GM13976 (cell line): ENCODE results near the gene REXO2.

Experiments used
- DNase-seq: peaks from one replicate; pipeline ENCODE4 v3.0.0; 2012; ENCODE audit warnings: low spot score
- CTCF ChIP-seq: IDR thresholded peaks from 2 replicates; pipeline ENCODE4 v1.5.1; 2012; ENCODE audit warnings: borderline replicate concordance, mild to moderate bottlenecking; ENCODE audit not compliant: insufficient read depth; ENCODE audit errors: extremely low read depth, missing control alignments, control extremely low read depth
- in situ Hi-C: fragments of 300-500 bp; cut with MboI; formaldehyde crosslinking; loops from one replicate; pipeline ENCODE4 v1.12.0; 2022; ENCODE audit warnings: low sequenced_read_pairs, mixed read lengths, inconsistent platforms; ENCODE audit not compliant: unreplicated experiment

Gene REXO2

GRCh38 chr11:114439229-114440120 is at the start of gene REXO2:
Gene REXO2 (plus strand): TSS chr11:114439467. CDS start chr11:114439529, 62 bp downstream.
- DNase-seq = peak; percentile 95
- in situ Hi-C loops = no loop called here
- TF ChIP-seq CTCF = peak; percentile 23

DNA sequence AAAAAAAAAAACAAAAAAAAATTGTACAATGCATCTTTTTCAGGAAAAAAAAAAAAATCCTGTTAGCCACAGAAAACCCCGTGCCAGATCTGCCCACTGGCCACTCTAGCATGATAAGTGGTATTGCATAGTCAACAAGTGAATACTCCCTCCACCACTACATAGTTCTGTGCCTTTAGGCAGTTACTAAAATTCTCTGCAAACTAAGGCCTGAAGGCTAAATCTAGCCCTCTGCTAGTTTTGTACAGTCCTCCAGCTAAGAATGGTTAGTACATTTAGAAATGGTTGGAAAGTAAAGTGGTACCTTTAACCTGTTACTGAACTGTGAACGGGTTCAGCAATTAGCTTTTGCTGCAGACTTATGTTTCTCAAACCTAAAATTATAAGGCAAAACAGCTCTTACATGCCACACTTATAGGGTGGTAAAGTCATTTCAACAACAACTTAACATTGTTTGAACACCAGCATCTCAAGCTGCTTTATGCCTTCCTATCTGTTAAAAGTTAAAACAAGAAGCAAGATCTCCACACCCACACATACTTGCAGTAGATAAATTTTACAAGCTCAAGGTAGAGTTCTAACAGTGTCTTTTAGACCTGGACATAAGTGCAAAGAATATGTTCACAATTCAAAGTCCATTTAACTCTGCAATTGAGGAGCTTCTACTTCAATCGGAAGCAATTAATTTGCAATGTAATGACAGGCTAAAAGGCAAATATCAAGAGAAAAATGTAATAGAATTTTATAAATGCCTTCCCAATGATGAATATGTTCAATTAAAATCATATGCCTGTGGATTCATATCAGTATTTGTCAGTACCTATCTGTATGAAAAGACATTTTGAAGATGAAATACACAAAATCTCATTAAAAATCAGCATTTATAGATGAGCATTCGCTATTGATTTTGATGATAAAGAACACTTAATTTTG is 46.3 kb upstream of the REXO2 start:
- in situ Hi-C loops = no loop called here
- no peak for DNase-seq
- TF ChIP-seq CTCF = no peak

DNA sequence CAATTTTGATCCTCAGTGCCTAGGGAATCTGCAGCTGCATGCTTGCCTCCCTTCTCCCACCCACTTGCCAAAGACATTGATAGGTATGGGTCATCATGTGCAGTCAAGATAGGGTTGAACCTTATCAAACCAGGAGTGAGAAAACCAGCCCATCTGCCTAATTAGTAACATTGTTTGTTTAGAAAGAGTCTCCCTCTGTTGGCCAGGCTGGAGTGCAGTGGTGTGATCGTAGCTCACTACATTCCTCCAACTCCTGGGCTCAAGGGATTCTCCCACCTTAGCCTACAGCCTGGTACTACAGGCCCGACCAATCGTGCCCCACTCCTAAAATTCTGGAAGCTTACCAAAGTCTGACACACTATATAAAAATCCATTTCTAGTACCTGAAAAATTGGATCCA is 43.5 kb upstream of the REXO2 start:
- no peak for DNase-seq
- in situ Hi-C loops = no loop called here
- no peak for TF ChIP-seq CTCF

GRCh38 chr11:114396916-114397315 is 42.4 kb upstream of the REXO2 start:
- in situ Hi-C loops = no loop called here
- no peak for DNase-seq
- TF ChIP-seq CTCF = no peak

GRCh38 chr11:114397349-114397982 is 41.8 kb upstream of the REXO2 start:
- DNase-seq = no peak
- in situ Hi-C loops = no loop called here
- no peak for TF ChIP-seq CTCF

- in situ Hi-C loops = no loop called here
- TF ChIP-seq CTCF = no peak
- DNase-seq = no peak
Observed at GRCh38 chr11:114398303-114398920, 40.9 kb upstream of the REXO2 start.
